ENCODE results near the gene LST1.

DNA sequence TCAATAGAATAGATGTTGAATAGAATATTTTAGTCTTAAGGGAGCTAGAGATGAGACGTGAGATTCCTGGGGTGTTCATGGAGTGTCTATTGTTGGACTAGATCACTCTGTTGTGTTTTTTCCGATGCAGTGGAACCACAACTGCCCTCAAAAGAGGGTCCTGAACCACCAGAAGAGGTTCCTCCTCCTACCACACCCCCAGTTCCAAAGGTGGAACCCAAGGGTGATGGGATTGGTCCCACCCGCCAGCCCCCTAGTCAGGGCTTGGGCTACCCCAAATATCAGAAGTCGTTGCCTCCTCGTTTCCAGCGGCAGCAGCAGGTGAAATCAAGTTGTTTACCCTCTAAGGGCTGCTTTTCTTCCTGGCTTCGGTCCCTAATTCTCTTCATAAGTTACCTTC is 42.9 kb downstream of the LST1 start:
- no peak for TF ChIP-seq POLR2A (IDR thresholded peaks at IDR 0.05; ENCODE audit: low read length)
- no peak for TF ChIP-seq GATA1 (IDR thresholded peaks at IDR 0.05; ENCODE audit: low read depth, low read length)

Measured in erythroblast (primary cell).